Forelimb muscle (tissue), 1 donor: ENCODE measurements around the gene KRT14. TPM values are rescaled to one million over a fixed set of nuclear protein-coding genes. Genes with fewer than 3 reads are reported as not detected.
"Not testable (repeated sequence)": the region's sequence is repeated elsewhere in the genome, so short reads cannot be mapped to it uniquely, and the experiment has no call there.

Experiments
- DNase-seq: peaks from one replicate; pipeline ENCODE4 v3.0.0-alpha.2; 2013; ENCODE audit warnings: low read depth
- polyA plus RNA-seq: library from polyadenylated mRNA; unstranded; fragments of 120-200 nt; gene quantifications from one replicate; pipeline ENCODE4 v1.2.1, GENCODE V29; 2013; ENCODE audit not compliant: insufficient read length

The KRT14 gene
- polyA plus RNA-seq, 1 donor: not detected

DNA sequence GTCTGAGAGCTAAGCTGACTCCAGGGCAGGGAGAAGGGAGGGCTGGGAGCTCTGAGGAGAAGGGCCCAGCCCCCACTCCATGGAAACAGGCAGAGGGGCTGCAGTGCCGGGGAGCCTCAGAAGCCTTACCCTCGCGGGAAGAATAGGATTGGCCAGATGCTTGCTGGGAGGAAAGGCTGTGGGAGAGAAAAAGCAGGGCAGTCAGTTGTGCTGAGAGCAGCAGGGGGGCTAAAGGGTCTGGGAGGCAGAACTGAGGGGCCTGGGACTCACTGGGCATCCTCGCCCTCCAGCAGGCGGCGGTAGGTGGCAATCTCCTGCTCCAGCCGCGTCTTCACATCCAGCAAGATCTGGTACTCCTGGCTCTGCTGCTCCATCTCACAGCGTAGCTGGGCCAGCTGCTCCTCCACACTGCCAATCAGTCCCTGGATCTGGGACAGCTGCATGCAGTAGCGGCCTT lies 23.4 kb upstream of the KRT14 start:
- DNase-seq: not testable (repeated sequence)

DNA sequence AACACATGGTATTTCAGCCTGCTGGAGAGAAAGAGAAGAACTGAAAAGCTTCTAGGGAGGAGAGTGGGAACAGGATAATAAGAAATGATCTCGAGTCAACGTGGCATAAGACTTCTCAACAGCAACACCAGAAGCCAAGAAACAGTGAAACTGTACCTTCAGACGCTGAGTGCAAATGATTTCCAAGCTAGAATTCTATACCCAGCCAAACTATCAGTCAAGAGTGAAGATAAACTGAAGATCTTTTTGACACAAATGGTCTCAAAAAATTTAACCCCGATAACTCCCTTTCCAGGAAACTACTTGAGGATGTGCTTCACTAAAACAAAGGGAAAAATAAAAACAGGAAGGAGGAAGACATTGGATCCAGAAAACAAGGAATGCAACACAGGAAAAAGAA lies 20.2 kb upstream of the KRT14 start:
- not testable (repeated sequence) for DNase-seq

DNA sequence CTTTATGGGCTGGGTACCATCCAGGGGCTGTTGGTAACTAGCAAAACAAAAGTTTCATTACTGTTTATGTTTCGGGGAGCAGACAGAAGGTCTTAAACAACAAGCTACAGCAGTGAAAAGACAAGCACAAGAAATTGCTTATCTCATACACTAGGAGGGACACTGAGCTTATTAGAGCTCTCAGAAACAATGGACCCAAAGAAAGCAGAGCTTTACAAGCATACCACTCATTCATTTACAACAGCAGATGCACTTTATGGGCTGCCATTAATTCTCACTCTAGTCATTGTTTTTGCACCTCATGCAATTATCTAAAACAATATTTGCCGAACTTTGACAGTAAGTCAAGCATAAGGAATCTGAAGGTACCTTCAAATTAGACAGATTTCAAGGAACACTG lies 15.8 kb upstream of the KRT14 start:
- no peak for DNase-seq

DNA sequence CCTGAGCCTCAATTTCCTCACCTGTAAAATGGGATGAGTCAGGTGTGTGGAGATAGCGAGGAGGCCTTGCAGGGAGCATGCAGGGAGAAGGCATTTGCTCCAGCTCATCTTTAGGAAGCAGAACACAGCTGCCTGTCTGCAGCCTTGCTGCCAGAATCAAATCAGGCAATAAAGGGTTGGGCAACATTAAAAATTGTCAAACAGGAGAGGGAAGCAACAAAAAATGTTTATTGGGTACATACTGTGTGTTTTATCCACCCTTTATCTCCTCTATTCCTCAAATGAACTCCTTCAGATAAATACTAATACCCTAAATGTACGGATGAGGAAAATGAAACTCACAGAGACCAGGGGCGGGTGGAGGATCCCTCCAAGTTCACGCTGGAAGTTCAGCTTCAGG lies 13.6 kb upstream of the KRT14 start:
- DNase-seq: no peak

DNA sequence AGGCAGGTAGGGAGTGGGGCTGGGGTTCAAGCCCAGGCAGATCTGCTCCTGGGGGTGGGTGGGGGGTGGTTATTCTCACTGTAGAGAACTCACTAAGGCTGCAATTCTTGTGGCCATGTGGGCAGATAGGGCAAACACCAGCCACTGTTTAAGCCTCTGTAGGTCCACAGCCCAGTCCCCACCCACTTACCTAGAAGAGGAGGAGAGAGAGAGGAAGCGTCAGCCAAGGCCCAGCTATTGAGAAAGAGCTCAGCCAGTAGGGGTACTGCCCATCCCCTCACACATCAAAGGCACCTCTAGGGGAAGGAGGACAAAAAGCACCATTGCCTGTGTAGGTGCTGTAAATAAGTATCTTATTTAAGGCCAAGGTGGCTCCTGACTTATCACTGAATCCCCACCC lies 13.0 kb upstream of the KRT14 start:
- no peak for DNase-seq

DNA sequence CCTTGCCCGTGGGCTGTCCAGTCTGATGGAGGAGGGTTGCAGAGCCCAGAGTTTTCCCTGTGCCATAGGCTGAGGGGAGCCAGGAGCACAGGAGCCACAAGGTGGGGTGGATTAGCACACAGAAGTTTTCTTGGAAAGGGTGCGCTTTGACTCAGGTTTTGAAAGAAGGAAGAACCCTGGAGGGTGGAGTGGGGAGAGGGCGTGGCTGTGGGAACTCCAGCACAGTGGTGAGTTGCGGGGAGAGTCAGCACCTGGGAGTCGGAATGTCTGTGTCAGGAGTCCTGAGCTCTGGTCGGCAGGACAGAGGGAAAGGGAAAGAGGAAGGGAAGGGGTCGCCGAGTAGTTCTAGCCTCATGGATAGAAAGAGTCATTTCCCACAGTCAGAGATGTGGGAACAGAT lies 8.9 kb upstream of the KRT14 start:
- DNase-seq: no peak

DNA sequence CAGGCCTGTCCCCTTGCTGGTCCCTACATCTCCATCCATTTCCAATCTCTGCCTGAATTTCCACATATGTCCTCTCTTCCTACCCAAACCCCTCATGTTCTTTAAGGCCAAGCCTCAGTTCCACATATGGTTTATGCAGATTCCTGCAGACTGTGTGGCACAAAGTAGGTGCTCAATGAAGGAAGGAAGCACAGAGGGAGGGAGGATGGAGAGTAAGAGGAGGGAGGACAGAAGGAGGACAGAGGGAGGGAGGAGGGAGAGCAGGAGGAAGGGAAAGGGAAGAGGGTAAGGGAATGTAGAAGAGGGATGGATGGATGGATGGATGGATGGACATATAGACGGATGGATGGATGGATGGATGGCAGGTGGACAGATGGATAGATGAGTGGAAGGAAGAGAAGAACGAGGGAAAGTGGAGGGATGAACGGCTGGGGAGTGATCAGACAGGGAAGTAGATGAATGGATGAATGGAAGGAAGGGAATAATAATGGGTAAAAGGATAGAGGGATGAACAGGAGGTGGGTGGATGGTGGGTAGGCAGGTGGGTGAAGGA lies 7.7 kb upstream of the KRT14 start:
- no peak for DNase-seq

DNA sequence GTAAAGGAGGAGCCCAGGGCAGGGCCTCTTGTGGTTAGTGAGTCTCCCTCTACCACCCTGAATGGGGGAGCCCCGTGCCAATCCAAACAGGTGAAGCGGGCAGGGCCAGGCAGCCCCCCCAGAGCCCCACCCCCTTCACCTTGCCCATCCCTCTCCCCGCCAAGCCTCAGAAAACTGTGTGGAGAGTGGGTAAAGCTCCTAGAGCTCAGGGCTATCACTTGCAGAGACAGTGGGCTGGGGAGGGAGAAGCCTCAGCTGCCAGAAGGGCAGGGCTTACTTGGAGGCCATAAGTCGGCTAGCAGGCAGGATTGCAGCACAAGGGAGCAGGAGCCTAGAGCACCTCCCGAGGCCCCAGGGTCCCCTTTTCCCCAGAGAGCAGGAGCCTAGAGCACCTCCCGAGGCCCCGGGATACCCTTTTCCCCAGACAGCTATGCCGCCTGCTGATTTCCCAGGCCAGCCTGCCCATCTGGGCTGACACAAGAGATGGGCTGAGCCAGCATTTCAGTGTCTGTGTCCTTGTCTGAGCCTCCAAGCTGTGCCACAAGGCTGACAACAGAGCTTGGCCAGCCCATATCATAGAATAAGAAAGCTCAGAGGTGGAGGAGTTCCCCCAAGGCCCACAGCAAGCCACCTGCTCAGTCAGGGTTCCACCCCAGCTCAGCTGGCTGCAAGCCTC lies 6.7 kb upstream of the KRT14 start:
- DNase-seq: no peak

DNA sequence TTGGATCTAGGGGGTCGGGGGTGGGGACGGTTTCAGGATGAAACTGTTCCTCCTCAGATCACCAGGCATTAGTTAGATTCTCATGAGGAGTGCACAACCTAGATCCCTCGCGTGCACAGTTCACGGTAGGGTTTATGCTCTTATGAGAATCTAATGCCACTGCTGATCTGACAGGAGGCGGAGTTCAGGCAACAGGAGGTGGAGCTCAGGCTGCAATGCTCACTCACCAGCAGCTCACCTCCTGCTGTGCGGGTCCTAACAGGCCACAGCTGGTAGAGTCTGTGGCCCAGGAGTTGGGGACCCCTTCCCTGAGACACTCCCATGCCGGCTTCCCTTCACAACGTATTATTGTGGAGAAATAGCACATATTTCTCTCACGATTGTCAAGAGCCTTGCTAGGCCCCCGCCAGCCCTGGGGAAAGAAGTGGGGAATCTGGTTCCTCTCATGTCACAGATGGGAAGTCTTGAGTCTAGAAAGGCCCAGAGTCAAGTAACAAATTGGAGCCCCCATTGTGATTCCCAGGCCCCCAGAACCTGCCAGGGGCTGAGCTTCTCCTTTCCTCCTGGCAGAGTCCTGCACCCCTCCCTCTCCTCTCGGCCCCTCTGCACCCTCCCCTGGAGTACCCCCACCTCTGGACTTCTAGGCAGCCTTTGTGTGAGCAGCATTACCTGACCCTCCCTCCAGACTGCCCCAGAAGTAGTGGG lies 6.1 kb upstream of the KRT14 start:
- DNase-seq: no peak

DNA sequence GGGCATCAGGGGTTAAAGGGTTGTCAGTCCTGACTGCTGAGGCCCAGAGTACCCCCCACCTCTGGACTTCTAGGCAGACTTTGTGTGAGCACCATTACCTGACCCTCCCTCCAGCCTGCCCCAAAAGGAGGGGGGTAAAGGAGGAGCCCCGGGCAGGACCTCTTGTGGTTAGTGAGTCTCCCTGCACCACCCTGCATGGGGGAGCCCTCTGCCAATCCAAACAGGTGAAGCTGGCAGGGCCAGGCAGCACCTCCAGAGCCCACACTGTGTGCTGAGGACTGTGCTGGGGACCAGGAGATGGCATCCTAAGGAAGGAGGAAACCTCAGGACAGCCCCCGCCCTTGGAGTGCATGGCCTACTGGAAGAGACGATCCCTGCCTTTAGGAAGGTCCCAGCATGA lies 2.6 kb upstream of the KRT14 start:
- no peak for DNase-seq

DNA sequence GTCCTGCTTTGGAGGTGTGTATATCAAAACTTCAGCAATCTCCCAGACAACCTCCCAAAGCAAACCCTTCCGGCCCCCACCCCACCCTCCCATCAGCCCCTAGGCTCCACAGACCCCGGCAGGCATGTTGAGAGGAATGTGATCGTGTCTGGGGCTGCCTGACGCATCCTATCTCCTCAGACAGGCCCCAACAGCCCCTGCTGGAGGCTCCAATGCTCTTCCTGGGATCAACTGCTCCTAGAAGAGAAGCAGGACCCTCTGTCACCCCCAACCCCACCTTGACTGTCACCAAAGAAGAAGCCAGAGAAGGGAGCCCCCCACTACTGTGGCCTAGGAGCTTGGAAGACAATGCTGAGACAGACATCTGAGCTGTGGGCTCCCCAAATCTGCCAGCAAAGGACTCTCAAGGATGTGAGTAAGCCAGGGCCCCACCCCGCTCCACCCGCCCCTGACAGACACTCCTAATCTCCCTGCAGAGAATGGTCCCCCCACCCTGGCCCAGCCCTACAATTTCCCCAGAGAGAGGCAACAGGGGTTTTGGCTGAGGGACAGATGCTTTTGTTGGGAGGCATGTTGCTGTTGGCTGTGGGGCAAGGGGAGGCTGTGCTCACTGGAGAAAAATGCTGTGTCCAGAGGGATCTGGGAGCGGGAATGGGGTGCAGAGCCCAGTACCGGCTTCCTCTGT lies 1.6 kb upstream of the KRT14 start:
- no peak for DNase-seq

DNA sequence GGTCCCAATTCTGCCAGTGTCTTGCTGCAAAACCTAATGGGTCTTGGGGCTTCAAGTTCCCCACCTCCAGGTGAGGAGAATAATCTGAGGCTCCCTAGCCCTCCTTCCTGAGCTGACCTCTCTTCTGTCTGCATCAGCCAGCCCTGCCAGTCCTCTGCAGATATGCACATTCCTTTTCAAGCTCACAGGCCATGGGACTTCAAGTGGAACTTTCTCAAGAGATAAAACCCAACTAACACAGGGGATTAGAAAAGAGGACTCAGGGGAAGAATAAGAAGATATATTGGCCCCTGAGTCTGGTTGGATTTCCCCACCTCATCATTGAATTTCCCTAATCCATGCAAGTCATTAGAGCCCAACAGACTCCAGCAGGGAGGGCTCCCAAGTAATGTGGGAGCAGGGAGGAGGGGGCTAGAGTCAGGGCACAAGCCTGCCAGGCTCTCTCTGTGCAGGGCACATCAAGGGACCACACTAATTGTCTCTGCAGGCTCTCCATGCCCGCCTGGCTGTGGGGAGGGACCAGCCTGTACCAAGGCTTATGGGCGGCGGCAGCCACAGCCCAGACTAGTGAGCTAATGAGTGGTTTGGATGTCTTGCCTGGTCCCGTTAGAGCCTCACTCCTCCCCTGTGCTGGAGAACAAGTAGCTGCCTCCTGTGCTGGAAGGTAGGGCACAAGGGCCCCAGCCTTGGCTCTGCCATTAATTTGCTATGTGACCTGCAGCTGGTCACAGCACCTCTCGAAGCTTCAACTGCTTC lies 1.2 kb downstream of the KRT14 start:
- no peak for DNase-seq

DNA sequence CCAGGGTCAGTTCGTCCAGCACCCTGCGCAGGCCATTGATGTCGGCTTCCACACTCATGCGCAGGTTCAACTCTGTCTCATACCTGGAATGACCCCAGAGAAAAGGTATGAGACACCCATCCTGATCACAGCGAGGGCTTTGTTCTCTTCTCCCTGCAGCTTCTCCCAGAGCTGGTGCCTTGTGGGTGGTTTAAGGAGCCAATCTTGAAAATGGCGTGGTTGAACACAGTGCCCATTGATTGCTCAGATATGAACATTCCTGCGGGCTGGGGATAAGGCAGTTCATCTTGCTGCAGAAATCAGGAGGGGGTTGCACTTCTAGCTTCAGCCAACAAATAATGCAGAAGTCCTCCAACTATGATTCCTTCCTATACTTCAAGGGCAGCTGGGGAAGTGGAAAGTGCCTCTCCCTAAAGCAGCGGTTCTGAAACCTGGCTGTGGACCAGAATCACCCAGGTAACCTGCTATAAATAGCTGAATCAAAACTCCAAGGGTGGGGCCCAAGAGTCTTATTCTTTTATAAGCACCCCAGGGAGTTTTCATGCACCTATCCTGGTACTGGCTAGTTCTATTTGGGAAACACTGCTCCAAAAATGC lies 2.3 kb downstream of the KRT14 start:
- not testable (repeated sequence) for DNase-seq

DNA sequence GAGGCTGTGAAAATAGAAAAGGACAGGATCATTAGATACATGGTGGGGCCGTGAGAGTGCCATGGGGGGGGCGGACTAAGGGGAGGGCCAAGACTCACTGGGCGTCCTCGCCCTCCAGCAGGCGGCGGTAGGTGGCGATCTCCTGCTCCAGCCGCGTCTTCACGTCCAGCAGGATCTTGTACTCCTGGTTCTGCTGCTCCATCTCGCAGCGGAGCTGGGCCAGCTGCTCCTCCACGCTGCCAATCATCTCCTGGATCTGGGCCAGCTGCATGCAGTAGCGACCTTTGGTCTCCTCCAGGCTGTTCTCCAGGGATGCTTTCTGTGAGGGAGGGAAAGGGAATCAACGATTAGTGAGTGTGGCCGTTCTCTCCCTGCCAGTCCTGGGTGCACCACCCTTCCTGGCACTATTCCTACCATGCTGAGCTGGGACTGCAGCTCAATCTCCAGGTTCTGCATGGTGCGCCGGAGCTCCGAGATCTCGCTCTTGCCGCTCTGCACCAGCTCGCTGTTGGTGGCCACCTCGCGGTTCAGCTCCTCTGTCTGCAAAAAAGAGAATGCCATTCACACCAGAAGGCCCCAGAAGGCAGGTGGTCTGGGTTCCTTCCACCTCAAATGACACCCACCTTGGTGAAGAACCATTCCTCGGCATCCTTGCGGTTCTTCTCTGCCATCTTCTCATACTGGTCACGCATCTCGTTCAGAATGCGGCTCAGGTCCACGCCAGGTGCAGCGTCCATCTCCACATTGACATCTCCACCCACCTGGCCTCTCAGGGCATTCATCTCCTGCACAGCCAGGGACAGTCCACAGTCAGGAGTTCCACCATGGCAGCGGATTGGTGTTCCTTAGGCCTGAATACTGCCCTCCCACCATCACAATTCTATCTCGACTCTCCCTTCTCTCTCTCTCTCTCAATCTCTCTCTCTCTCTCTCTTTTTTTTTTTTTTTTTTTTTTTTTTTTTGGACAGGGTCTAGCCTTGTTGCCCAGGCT lies 3.3 kb downstream of the KRT14 start:
- DNase-seq: no peak

DNA sequence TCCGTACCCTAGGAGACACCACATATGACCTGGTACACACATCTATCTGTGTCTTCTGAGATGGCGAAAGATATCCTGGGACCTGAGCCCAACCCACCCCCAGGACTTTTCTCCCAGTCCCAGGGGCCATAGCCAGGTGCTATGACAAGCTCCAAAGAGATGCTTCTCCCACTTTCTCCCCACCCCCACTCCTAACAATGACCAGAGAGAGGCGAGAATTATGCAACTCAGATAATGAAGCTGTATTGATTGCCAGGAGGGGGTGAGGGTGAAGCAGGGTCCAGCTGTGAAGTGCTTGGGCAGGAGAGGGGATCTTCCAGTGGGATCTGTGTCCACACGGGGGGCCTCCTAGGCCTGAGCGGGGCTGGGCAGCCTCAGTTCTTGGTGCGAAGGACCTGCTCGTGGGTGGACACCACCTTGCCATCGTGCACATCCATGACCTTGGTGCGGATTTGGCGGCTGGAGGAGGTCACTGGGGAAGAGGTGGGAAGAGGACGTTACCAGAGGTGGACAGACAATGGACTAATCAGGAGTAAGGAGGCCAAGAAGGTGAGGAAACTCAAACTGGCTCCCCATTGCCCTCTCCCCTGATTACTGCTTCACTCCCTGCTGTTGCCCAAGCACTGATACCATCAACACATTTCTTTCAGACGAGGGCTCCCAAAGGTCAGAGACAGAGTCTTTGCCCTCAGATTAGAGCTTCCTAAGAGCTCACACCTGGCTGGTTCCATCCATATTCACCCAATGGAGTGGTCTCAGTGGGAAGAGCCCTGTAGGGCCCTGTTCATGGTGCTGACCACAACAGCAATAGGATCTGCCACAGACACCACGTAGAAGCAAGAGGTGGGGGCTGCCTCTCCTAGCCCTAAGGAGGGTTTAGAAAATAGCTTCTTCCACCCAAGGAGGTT lies 4.4 kb downstream of the KRT14 start:
- not testable (repeated sequence) for DNase-seq

DNA sequence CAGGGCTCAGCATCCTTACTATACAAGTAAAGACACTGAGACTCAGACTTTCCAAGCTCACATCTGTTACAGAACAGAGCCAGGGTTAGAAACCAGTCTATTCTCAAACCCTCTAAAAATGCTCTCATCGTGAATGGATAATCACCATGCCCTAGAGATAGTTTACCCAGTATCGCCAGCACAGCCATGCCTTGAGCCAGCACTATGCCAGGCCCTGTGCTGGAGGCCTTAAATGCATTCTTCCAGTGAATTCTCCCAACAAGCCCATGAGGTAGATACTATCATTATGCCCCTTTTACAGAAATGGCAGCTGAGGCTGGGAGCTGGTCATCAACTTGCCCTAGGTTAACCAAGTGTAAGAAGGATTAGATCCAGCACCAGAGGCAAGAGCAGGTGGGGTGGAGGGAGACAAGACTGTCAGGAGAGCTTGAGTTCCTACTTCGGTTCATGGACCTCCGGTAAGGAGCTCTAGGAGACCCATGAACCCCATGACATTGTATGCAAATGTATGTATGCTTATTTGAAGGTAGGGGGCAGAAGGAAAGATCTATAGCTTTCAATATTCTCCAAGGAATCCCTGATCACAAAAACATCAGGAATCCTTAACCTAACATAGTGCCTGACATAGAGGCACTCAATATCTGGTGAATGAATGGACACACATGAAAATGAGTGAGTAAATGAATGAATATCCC lies 5.2 kb downstream of the KRT14 start:
- no peak for DNase-seq

DNA sequence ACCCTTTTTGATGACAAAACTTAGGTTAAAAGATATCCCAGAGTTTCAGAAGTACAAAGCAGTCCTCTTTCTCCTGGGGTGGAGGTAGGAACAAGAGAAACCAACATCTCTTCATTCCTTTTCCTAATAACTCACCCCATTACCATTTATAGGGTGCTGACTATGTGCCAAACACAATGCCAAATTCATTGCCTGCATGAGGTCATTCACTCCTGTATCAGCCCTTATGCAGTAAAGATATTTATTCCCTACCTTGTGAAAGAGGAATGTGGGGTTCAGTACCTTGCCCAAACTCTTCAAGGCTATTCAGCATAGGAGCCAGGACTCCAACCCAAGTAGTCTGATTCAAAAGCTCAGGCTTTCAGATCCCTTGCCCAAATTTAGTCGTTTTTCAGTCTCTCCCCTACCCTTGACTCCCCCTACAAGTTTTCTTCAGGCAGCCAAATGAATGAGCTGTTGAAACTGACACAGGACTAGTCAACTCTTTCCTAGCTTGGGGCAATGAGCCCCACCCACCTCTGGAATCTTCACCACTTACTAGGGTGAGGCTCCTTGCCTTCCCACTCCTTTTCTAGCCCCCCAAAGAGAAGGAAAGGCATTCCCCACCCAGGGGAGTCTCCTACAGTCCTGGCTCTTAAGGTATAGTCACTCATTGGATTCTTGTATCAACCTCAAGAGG lies 5.9 kb downstream of the KRT14 start:
- no peak for DNase-seq

DNA sequence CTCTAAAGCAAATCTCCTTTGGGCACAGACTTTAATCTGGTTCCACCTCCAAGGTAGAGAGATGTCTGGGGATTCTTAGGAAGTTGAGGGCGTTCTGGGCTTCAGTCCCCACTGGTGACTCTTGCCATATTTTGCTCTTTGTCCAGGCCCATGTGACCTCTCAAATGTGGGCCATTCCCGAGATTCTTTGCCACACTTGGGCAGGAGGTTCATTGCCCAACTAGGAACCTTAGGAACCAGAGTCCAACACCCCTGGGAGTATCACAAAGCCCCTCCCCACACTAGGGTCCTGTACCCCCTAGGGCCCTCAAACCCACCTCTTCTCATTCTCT lies 6.5 kb downstream of the KRT14 start:
- DNase-seq: no peak
